Stomach (tissue), 9 donors: ENCODE measurements around the gene FUOM. TPM values are rescaled to one million over a fixed set of nuclear protein-coding genes. Genes with fewer than 3 reads are reported as not detected.

ENCODE experiments used
- DNase-seq, 2 donors: peaks; one replicate each; pipeline versions ENCODE4 v3.0.0 to v3.0.0-alpha.2; 2013 to 2019
- H3K27ac ChIP-seq, 5 donors: fragments of 200-600 bp in 4 of 5; sonication (generic) in 4 of 5; one replicate each; pipeline ENCODE4 v1.5.1; 2013 to 2019; ENCODE audit warnings: mild to moderate bottlenecking in 1 of 5, moderate library complexity in 1 of 5
- H3K27me3 ChIP-seq, 3 donors: fragments of 200-600 bp; sonication (generic); one replicate each; pipeline ENCODE4 v1.5.1; 2017 to 2019; ENCODE audit warnings: mixed run types in 1 of 3
- H3K36me3 ChIP-seq, 4 donors: fragments of 200-600 bp; sonication (generic); 1 replicate in 3 of 4; 2 replicates in 1 of 4; pipeline ENCODE4 v1.5.1; 2016 to 2019
- H3K4me1 ChIP-seq, 4 donors: fragments of 200-600 bp; sonication (generic); one replicate each; pipeline ENCODE4 v1.5.1; 2016 to 2019
- H3K4me3 ChIP-seq, 4 donors: fragments of 200-600 bp; sonication (generic) in 3 of 4; one replicate each; pipeline ENCODE4 v1.5.1; 2016 to 2019; ENCODE audit warnings: mild to moderate bottlenecking in 1 of 4
- H3K9me3 ChIP-seq, 4 donors: fragments of 200-600 bp; sonication (generic); one replicate each; pipeline ENCODE4 v1.5.1; 2016 to 2019
- CTCF ChIP-seq, 7 experiments: fragments of 450-650 bp in 4 of 7; fragments of 200-600 bp in 3 of 7; sonication (generic) in 3 of 7; IDR thresholded peaks; one replicate each; pipeline ENCODE4 v1.5.1; 2016 to 2019; ENCODE audit warnings: antibody characterized with exemption in 7 of 7, control low read depth in 2 of 7, mild to moderate bottlenecking in 1 of 7
- EP300 ChIP-seq: sonication (generic); formaldehyde crosslinking; IDR thresholded peaks from one replicate; pipeline ENCODE4 v1.6.1; 2017; ENCODE audit warnings: antibody characterized with exemption
- POLR2A ChIP-seq, 4 donors: fragments of 450-650 bp; IDR thresholded peaks; one replicate each; pipeline ENCODE4 v1.6.1; 2016; ENCODE audit warnings: antibody characterized with exemption in 4 of 4, control low read depth in 2 of 4, mild to moderate bottlenecking in 1 of 4, moderate library complexity in 1 of 4
- POLR2AphosphoS5 ChIP-seq, 3 donors: sonication (generic); formaldehyde crosslinking; IDR thresholded peaks; one replicate each; pipeline ENCODE4 v1.6.1; 2016; ENCODE audit warnings: antibody characterized with exemption in 3 of 3
- WGBS, 5 donors: extraction: QIAGEN DNeasy Blood & Tissue Kit in 3 of 5; methylation state at CpG; one replicate each; pipeline versions ENCODE4 v1.1.5 to v1.1.7; 2013 to 2018; 5-methylcytosine and 5-hydroxymethylcytosine counted together
- intact Hi-C: fragments of 100-400 bp; cut with DNase I; formaldehyde crosslinking; loops from one replicate; pipeline ENCODE4 v1.15.1; 2023; ENCODE audit warnings: low total_unique reads
- polyA plus RNA-seq, 3 donors: library from polyadenylated mRNA; stranded (reverse); fragments of 200-250 nt; gene quantifications; one replicate each; pipeline ENCODE4 v1.2.3, GENCODE V29; 2013
- total RNA-seq, 5 donors: library from RNA; depleted of rRNA; stranded (reverse); fragments of >200 nt; gene quantifications; one replicate each; pipeline versions ENCODE4 v1.1.0 to v1.2.3, GENCODE V29; 2014 to 2016
- donor health status: healthy with polysubstance abuse.
- donor health status: Bipolar disorder and iron deficiency.
- donor health status: healthy.

FUOM gene
- total and polyA plus RNA-seq, 8 donors, result 6.4 to 38.3 (median 17.9) TPM; not detected in 2

- 21 to 31% (median 26%) methylated on average over 6 of the region's 6 CpGs for WGBS, 5 donors
- peaks cover 15 to 33% (median 31%) of the 10 kb centered on the region in 4 donors for H3K36me3 ChIP-seq
- peak overlapping the region in 2 of 5 donors; percentile 2 to 74 for H3K27ac ChIP-seq
- peak; percentile 77 to 85 for DNase-seq
- H3K9me3 ChIP-seq, result no peaks in the 10 kb centered on the region
- no peak overlapping the region for H3K4me3 ChIP-seq
- TF ChIP-seq EP300 (no peak), POLR2A (IDR thresholded peaks at IDR 0.05) (no peak), POLR2AphosphoS5 (IDR thresholded peaks at IDR 0.05) (no peak), CTCF (IDR thresholded peaks at IDR 0.05) (no peak)
- H3K4me1 ChIP-seq, result peaks cover 23 to 50% (median 34%) of the 10 kb centered on the region in 4 donors
- peaks cover 0 to 17% (median 0%) of the 10 kb centered on the region in 3 donors for H3K27me3 ChIP-seq
- intact Hi-C loops, result no loop called here
These were observed 1.7 kb upstream of the FUOM start for GRCh38 chr10:133359554-133359971.

- Histone ChIP-seq H3K36me3 (peaks cover 12 to 26% (median 25%) of the 10 kb centered on the region in 4 donors), H3K4me1 (peaks cover 23 to 46% (median 34%) of the 10 kb centered on the region in 4 donors), H3K27ac (peak overlapping the region in 3 of 5 donors; percentile 73 to 75 (median 74)), H3K4me3 (no peak overlapping the region), H3K27me3 (peaks cover 0 to 17% (median 0%) of the 10 kb centered on the region in 3 donors), H3K9me3 (no peaks in the 10 kb centered on the region)
- intact Hi-C loops, result no loop called here
- TF ChIP-seq CTCF (IDR thresholded peaks at IDR 0.05) (no peak), POLR2AphosphoS5 (IDR thresholded peaks at IDR 0.05) (no peak)
- no peak for DNase-seq
- 70 to 88% (median 82%) methylated on average over 11 of the region's 11 CpGs for WGBS, 5 donors
These were observed 1.1 kb upstream of the FUOM start for GRCh38 chr10:133358925-133359310.

GRCh38 chr10:133358162-133358924, 524 bp upstream of the FUOM start:
- intact Hi-C loops, result no loop called here
- TF ChIP-seq POLR2A (IDR thresholded peaks at IDR 0.05) (no peak), CTCF (IDR thresholded peaks at IDR 0.05) (no peak), POLR2AphosphoS5 (IDR thresholded peaks at IDR 0.05) (no peak), EP300 (no peak)
- Histone ChIP-seq H3K9me3 (no peaks in the 10 kb centered on the region), H3K4me3 (peak overlapping the region in 3 of 4 donors; percentile 56 to 77 (median 63)), H3K36me3 (peaks cover 12 to 21% (median 19%) of the 10 kb centered on the region in 4 donors), H3K27ac (peak overlapping the region in 3 of 5 donors; percentile 73 to 75 (median 74)), H3K27me3 (peaks cover 0 to 17% (median 0%) of the 10 kb centered on the region in 3 donors), H3K4me1 (peaks cover 23 to 46% (median 34%) of the 10 kb centered on the region in 4 donors)
- peak in 1 of 2 donors; percentile 41 for DNase-seq
- 79 to 91% (median 86%) methylated on average over 30 to 41 of the region's 41 CpGs for WGBS, 5 donors

GRCh38 chr10:133356549-133357284, 1.1 kb downstream of the FUOM start:
- Histone ChIP-seq H3K4me1 (peaks cover 23 to 46% (median 34%) of the 10 kb centered on the region in 4 donors), H3K36me3 (peaks cover 0 to 4% (median 3%) of the 10 kb centered on the region in 4 donors), H3K27ac (no peak overlapping the region), H3K4me3 (peak overlapping the region; percentile 56 to 77 (median 64)), H3K27me3 (peaks cover 0 to 28% (median 0%) of the 10 kb centered on the region in 3 donors), H3K9me3 (no peaks in the 10 kb centered on the region)
- 47 to 57% (median 56%) methylated on average over 18 to 27 of the region's 27 CpGs for WGBS, 5 donors
- no peak for DNase-seq
- intact Hi-C loops, result no loop called here
- no peak for TF ChIP-seq POLR2A (IDR thresholded peaks at IDR 0.05)
- no peak for TF ChIP-seq POLR2AphosphoS5 (IDR thresholded peaks at IDR 0.05)
- TF ChIP-seq CTCF (IDR thresholded peaks at IDR 0.05), result no peak
- no peak for TF ChIP-seq EP300
